K562 (cell line): ENCODE measurements around the gene PRRT2. TPM values are rescaled to one million over a fixed set of nuclear protein-coding genes. Genes with fewer than 3 reads are reported as not detected.

ENCODE experiments used
- ARID3A ChIP-seq: IDR thresholded peaks from 2 replicates; pipeline ENCODE4 v1.6.1; 2012; ENCODE audit warnings: low read depth, low read length, improper control_type of control experiment, borderline replicate concordance
- CEBPZ ChIP-seq: fragments of 150-350 bp; IDR thresholded peaks from 2 replicates; pipeline ENCODE4 v1.6.1; 2014; ENCODE audit warnings: low read depth, mild to moderate bottlenecking, low read length, borderline replicate concordance
- COPS2 ChIP-seq: fragments of 450-650 bp; conservative IDR thresholded peaks from 2 replicates; pipeline ENCODE4 v1.6.1; 2016; ENCODE audit warnings: mild to moderate bottlenecking, moderate library complexity
- HDAC3 ChIP-seq: fragments of 450-650 bp; IDR thresholded peaks from 2 replicates; pipeline ENCODE4 v1.6.1; 2018; ENCODE audit warnings: borderline replicate concordance, mild to moderate bottlenecking, moderate library complexity; ENCODE audit not compliant: partially characterized antibody
- KDM5B ChIP-seq: fragments of 200-600 bp; sonication (generic); IDR thresholded peaks from 2 replicates; pipeline ENCODE4 v1.6.1; 2012; ENCODE audit warnings: low read depth, mild to moderate bottlenecking, moderate library complexity, low read length, control low read depth, inconsistent platforms; ENCODE audit not compliant: insufficient replicate concordance
- KLF6 ChIP-seq: fragments of 250-450 bp; sonication (Bioruptor Pico); IDR thresholded peaks from 2 replicates; pipeline ENCODE4 v1.4.0; 2020; ENCODE audit warnings: mild to moderate bottlenecking, moderate library complexity, borderline replicate concordance
- MTA3 ChIP-seq: fragments of 450-650 bp; formaldehyde crosslinking; IDR thresholded peaks from 2 replicates; pipeline ENCODE4 v1.6.1; 2017; ENCODE audit warnings: mild to moderate bottlenecking, borderline replicate concordance
- NFE2 ChIP-seq: IDR thresholded peaks from 2 replicates; pipeline ENCODE4 v1.6.1; 2014; ENCODE audit warnings: antibody characterized with exemption, low read depth
- NR2C1 ChIP-seq, 2 experiments: fragments of 450-650 bp; IDR thresholded peaks; 2 replicates each; pipeline ENCODE4 v1.6.1; 2017; ENCODE audit warnings: mild to moderate bottlenecking in 2 of 2, antibody characterized with exemption in 1 of 2, inconsistent platforms in 1 of 2, missing compliant biosample characterization in 1 of 2, missing genetic modification characterization in 1 of 2
- NR3C1 ChIP-seq: sonication (generic); formaldehyde crosslinking; IDR thresholded peaks from 2 replicates; pipeline ENCODE4 v1.8.1; 2022; ENCODE audit warnings: missing genetic modification reagents
- PCBP2 ChIP-seq: fragments of 200-400 bp; formaldehyde crosslinking; IDR thresholded peaks from 2 replicates; pipeline ENCODE4 v1.6.1; 2018; ENCODE audit warnings: low read length, low read depth, mild to moderate bottlenecking, moderate library complexity; ENCODE audit not compliant: poor library complexity, severe bottlenecking
- RREB1 ChIP-seq: fragments of 250-450 bp; sonication (Bioruptor Pico); IDR thresholded peaks from 2 replicates; pipeline ENCODE4 v1.4.0; 2020
- ZBTB8A ChIP-seq: fragments of 450-650 bp; IDR thresholded peaks from 2 replicates; pipeline ENCODE4 v1.6.1; 2018; ENCODE audit warnings: mild to moderate bottlenecking, moderate library complexity; ENCODE audit not compliant: partially characterized antibody
- ZNF212 ChIP-seq: fragments of 450-650 bp; formaldehyde crosslinking; IDR thresholded peaks from 2 replicates; pipeline ENCODE4 v1.4.0; 2020; ENCODE audit warnings: mild to moderate bottlenecking
- polyA plus RNA-seq, 8 experiments: library from polyadenylated mRNA; depleted of rRNA in 4 of 8; stranded (reverse) in 5 of 8; unstranded in 3 of 8; fragments of >200 nt; fragmentation: Nextera tagmentation in 2 of 8; fragmentation: Illumina TruSeq in 1 of 8; extraction: Ambion mirVana in 2 of 8; extraction: Trizol in 1 of 8; gene quantifications; 2 replicates each; pipeline versions ENCODE4 v1.2.1 to v1.2.3, GENCODE V29; 2011 to 2014; ENCODE audit warnings: inconsistent platforms in 1 of 8, missing spikeins in 1 of 8
- total RNA-seq, 7 experiments: library from RNA; depleted of rRNA in 6 of 7; stranded (reverse); fragments of >200 nt in 6 of 7; fragmentation: Illumina TruSeq in 2 of 7; extraction: Trizol in 2 of 7; gene quantifications; 2 replicates each; pipeline versions ENCODE4 v1.2.1 to v1.2.3, GENCODE V29; 2011 to 2021; ENCODE audit warnings: low replicate concordance in 1 of 7

The PRRT2 gene
- total and polyA plus RNA-seq, 9 of the 15 experiments (the other 6 are each of a cell fraction or from before 2014, with no cell fraction given), result 0.11 to 1.0 (median 0.42) TPM; not detected in 2

- TF ChIP-seq CEBPZ (no peak), KLF6 (peak; percentile 80; the same call in 1 of the 2 replicates), NR2C1 (IDR thresholded peaks at IDR 0.05) (0 out of 2 replicates have a peak, but pooled peaks have one; percentile 33), NR2C1 (tag; IDR thresholded peaks at IDR 0.05) (no peak; the same call in 1 of the 2 replicates), COPS2 (no peak), MTA3 (peak; percentile 99), RREB1 (CRISPR knock-in tag) (peak; percentile 72; the same call in 1 of the 2 replicates), ZBTB8A (no peak), HDAC3 (peak; percentile 76), NR3C1 (0 out of 2 replicates have a peak, but pooled peaks have one; percentile 71), ZNF212 (CRISPR knock-in tag) (0 out of 2 replicates have a peak, but pooled peaks have one; percentile 27), PCBP2 (peak; percentile 84), ARID3A (0 out of 2 replicates have a peak, but pooled peaks have one; percentile 19), NFE2 (peak; percentile 14), KDM5B (peak; percentile 75)
These were observed 6.5 kb upstream of the PRRT2 start (continued) for GRCh38 chr16:29805232-29806098.
